GM13977 (cell line): ENCODE measurements around the gene POLA1.

Experiments
- DNase-seq: peaks from one replicate; pipeline ENCODE4 v3.0.0; 2012; ENCODE audit warnings: low spot score
- CTCF ChIP-seq: IDR thresholded peaks from 2 replicates; pipeline ENCODE4 v1.5.1; 2012; ENCODE audit warnings: mild to moderate bottlenecking, control low read depth; ENCODE audit not compliant: insufficient read depth; ENCODE audit errors: extremely low read depth, missing control alignments
- in situ Hi-C: fragments of 300-500 bp; cut with MboI; formaldehyde crosslinking; loops from one replicate; pipeline ENCODE4 v1.12.0; 2022; ENCODE audit warnings: low sequenced_read_pairs, low pct_unique_long_range_greater_than_20kb, mixed read lengths, inconsistent platforms; ENCODE audit not compliant: unreplicated experiment

Gene POLA1

DNA sequence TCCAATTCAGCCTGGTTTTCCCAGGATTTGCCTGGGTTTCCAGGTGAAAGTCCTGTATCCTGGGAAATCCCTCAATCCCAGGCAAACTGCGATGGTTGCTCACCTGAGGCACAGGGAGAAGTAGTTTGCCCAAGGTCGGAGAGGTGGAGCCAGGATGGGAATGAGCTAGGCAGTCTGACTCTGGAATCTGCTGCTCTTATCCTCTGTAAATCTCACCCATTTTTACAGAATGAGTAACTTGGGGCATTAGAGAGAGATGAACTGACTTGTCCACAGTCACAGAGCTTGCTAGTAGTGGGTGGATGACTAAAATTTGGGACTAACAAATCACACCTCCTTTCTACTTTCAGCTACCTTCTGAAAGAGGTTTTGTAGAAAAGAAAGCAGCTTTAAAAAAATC lies 331.9 kb downstream of the POLA1 start:
- in situ Hi-C loops, result no loop called here
- no peak for DNase-seq
- no peak for TF ChIP-seq CTCF

- DNase-seq, result no peak
- no peak for TF ChIP-seq CTCF
- in situ Hi-C loops, result no loop called here
These were observed 332.9 kb downstream of the POLA1 start for GRCh38 chrX:25026576-25026975.

DNA sequence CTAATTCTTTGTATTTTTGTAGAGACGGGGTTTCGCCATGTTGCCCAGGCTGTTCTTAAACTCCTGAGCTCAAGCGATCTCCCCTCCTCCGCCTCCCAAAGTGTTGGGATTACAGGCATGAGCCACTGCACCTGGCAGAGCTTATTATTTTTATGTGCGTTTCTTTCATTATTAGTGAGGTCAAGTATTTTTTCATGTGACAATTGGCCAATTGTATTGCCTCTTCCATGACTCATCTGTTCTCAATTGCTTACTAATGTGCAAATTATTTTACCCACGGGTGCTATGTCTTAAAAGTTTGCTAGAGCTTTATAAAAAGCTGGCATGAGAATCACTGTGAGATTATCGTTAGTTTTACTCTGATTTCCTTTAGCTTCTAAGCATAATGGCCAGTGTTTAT lies 335.0 kb downstream of the POLA1 start:
- TF ChIP-seq CTCF, result no peak
- no peak for DNase-seq
- in situ Hi-C loops, result no loop called here

GRCh38 chrX:25029288-25029825 lies 335.6 kb downstream of the POLA1 start:
- no peak for DNase-seq
- no peak for TF ChIP-seq CTCF
- in situ Hi-C loops, result no loop called here

- no peak for TF ChIP-seq CTCF
- in situ Hi-C loops, result no loop called here
- no peak for DNase-seq
These were observed 341.2 kb downstream of the POLA1 start for GRCh38 chrX:25034889-25035288.

- in situ Hi-C loops, result no loop called here
- no peak for DNase-seq
- no peak for TF ChIP-seq CTCF
These were observed 345.3 kb downstream of the POLA1 start for GRCh38 chrX:25039036-25039435.

- in situ Hi-C loops, result no loop called here
- no peak for TF ChIP-seq CTCF
- no peak for DNase-seq
These were observed 349.5 kb downstream of the POLA1 start for GRCh38 chrX:25043192-25043591.
